ENCODE data around the gene OPHN1. TPM values are rescaled to one million over a fixed set of nuclear protein-coding genes. Genes with fewer than 3 reads are reported as not detected.

OPHN1 gene
- total and polyA plus RNA-seq, 2 of the 13 experiments (the other 11 are each of a cell fraction or from before 2014, with no cell fraction given) = 1.6 to 1.7 TPM

DNA sequence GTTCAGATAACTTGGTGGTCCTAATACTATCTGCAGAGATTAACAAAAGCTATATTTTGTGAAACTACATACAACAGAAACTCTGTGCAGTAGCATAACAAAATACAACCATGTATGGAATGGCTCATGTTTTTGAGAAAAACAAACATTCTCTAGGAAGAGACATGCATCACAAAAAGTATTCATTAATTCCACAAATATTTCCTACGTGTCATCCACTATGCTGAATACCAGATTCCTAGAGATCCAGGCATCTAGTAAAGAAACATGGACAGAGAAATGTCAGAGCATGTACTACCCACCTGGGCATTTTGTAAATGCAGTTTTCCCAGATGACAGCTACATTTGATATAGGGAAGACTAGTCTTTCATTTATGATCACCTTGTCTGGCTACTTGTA, 248.1 kb downstream of the OPHN1 start:
- H3K4me2 ChIP-seq (ENCODE audit: low read depth, low read length) = no peak overlapping the region
- ChIA-PET POLR2A (no interaction called here), CTCF (ENCODE audit: low intra/inter-chr PET ratio, low total read pairs) (no interaction called here)
- H4K20me1 ChIP-seq (ENCODE audit: insufficient read depth, low read length) = no peaks in the 10 kb centered on the region
- BruUV-seq (replicated peaks) = no TSS peak
- FAIRE-seq (no peak), DNase-seq (ENCODE audit: low spot score) (no peak), ATAC-seq (no peak)
- no peaks in the 10 kb centered on the region for H3K9me3 ChIP-seq (ENCODE audit: low read length)
- H2AFZ ChIP-seq (ENCODE audit: low read length) = no peak overlapping the region
- H3K27ac ChIP-seq (ENCODE audit: extremely low read length, insufficient read depth, low read length) = no peak overlapping the region
- no peaks in the 10 kb centered on the region for H3K27me3 ChIP-seq (ENCODE audit: control insufficient read depth in 1 of 2, insufficient read depth in 2 of 2, low read length in 2 of 2)
- TF ChIP-seq, protein P1, sequence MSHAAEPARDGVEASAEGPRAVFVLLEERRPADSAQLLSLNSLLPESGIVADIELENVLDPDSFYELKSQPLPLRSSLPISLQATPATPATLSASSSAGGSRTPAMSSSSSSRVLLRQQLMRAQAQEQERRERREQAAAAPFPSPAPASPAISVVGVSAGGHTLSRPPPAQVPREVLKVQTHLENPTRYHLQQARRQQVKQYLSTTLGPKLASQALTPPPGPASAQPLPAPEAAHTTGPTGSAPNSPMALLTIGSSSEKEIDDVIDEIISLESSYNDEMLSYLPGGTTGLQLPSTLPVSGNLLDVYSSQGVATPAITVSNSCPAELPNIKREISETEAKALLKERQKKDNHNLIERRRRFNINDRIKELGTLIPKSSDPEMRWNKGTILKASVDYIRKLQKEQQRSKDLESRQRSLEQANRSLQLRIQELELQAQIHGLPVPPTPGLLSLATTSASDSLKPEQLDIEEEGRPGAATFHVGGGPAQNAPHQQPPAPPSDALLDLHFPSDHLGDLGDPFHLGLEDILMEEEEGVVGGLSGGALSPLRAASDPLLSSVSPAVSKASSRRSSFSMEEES (CRISPR knock-in tag; IDR thresholded peaks at IDR 0.05) = no peak
- no peak for TF ChIP-seq ZNF441 (CRISPR knock-in tag; IDR thresholded peaks at IDR 0.05; ENCODE audit: borderline replicate concordance)
- TF ChIP-seq, protein P2, sequence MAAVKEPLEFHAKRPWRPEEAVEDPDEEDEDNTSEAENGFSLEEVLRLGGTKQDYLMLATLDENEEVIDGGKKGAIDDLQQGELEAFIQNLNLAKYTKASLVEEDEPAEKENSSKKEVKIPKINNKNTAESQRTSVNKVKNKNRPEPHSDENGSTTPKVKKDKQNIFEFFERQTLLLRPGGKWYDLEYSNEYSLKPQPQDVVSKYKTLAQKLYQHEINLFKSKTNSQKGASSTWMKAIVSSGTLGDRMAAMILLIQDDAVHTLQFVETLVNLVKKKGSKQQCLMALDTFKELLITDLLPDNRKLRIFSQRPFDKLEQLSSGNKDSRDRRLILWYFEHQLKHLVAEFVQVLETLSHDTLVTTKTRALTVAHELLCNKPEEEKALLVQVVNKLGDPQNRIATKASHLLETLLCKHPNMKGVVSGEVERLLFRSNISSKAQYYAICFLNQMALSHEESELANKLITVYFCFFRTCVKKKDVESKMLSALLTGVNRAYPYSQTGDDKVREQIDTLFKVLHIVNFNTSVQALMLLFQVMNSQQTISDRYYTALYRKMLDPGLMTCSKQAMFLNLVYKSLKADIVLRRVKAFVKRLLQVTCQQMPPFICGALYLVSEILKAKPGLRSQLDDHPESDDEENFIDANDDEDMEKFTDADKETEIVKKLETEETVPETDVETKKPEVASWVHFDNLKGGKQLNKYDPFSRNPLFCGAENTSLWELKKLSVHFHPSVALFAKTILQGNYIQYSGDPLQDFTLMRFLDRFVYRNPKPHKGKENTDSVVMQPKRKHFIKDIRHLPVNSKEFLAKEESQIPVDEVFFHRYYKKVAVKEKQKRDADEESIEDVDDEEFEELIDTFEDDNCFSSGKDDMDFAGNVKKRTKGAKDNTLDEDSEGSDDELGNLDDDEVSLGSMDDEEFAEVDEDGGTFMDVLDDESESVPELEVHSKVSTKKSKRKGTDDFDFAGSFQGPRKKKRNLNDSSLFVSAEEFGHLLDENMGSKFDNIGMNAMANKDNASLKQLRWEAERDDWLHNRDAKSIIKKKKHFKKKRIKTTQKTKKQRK (IDR thresholded peaks at IDR 0.05; ENCODE audit: low read length) = no peak
- TF ChIP-seq SMAD9 (CRISPR knock-in tag; IDR thresholded peaks at IDR 0.05) = no peak
- TF ChIP-seq ZKSCAN5 (CRISPR knock-in tag; IDR thresholded peaks at IDR 0.05) = no peak
- TF ChIP-seq MYNN (CRISPR knock-in tag; IDR thresholded peaks at IDR 0.05; ENCODE audit: low read depth) = no peak
- no peak for TF ChIP-seq ZEB1 (IDR thresholded peaks at IDR 0.05; ENCODE audit: insufficient replicate concordance, low read depth)
- no peak for TF ChIP-seq SYNCRIP (IDR thresholded peaks at IDR 0.05; ENCODE audit: insufficient read depth, low read depth, low read length)
- no peak for TF ChIP-seq ZFP1 (CRISPR knock-in tag; IDR thresholded peaks at IDR 0.05)
- no peaks in the 10 kb centered on the region for H3K79me2 ChIP-seq (ENCODE audit: insufficient read depth, low read length)
- intact Hi-C loops (cut with micrococcal nuclease; ENCODE audit: unreplicated experiment) (loop anchor here (10.0 kb wide), 1 partner anchor 620 kb away; no protein-coding TSS in a partner anchor), in situ Hi-C loops (cut with HindIII; ENCODE audit: extremely low pct_ligation_motif_present, low pct_unique_long_range_greater_than_20kb) (no loop called here)
- no peaks in the 10 kb centered on the region for H3K36me3 ChIP-seq (replicated peaks in 1 of 2; ENCODE audit: control insufficient read depth in 1 of 2, insufficient read depth in 2 of 2, low read length in 2 of 2)
- no peak overlapping the region for H3K4me3 ChIP-seq (replicated peaks in 1 of 3; ENCODE audit: insufficient read depth in 1 of 3, low read depth in 2 of 3, low read length in 3 of 3)
- no peak overlapping the region for H3K9ac ChIP-seq (ENCODE audit: insufficient read depth, low read depth, low read length)
- H3K4me1 ChIP-seq (ENCODE audit: insufficient read depth, low read length) = no peaks in the 10 kb centered on the region
- WGBS (ENCODE audit: low lambda C conversion rate) = 82% methylated on average over 1 of the region's 1 CpG

Measured in HepG2 (cell line).